ENCODE data around the gene ZDHHC14.

DNA sequence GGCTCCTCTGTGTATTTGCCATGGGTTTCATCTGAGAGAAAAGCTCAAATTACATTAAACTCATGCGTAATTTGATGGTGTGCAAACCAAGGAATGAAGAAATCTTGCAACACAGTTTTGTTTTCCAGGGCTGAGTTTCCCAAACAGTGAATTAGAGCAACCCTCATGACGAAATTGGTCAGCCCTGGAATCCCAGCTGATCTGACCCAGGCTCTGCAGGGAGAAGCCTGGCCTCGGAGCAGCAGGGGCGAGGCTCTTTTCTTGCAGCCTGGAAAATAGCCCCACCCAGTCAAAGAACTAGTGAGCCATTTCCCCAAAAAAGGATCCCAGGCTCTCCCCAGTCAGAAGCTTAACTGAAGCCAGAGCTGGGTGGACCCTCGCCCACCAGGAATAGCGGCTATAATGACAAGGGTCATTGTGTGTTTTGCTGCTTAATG is 334.8 kb downstream of the ZDHHC14 start:
- TF ChIP-seq POLR2AphosphoS5 (IDR thresholded peaks at IDR 0.05) (peak in 2 of 3 donors; percentile 38 to 49), CTCF (IDR thresholded peaks at IDR 0.05) (no peak), POLR2A (IDR thresholded peaks at IDR 0.05) (no peak), EP300 (IDR thresholded peaks at IDR 0.05) (no peak)
